Left renal cortex interstitium (tissue), 4 donors: ENCODE data around the gene TBC1D22A. TPM values are rescaled to one million over a fixed set of nuclear protein-coding genes. Genes with fewer than 3 reads are reported as not detected.

Experiments
- DNase-seq, 4 donors: peaks; one replicate each; pipeline ENCODE4 v3.0.0-alpha.2; 2013; ENCODE audit warnings: low read depth in 4 of 4, low spot score in 2 of 4, missing footprints in 1 of 4
- polyA plus RNA-seq, 4 donors: library from polyadenylated mRNA; unstranded; fragments of 120-200 nt; gene quantifications; one replicate each; pipeline ENCODE4 v1.2.1, GENCODE V29; 2013; ENCODE audit not compliant: insufficient read length in 4 of 4

The TBC1D22A gene
- polyA plus RNA-seq, 4 donors: 17.1 to 19.2 (median 18.4) TPM

DNA sequence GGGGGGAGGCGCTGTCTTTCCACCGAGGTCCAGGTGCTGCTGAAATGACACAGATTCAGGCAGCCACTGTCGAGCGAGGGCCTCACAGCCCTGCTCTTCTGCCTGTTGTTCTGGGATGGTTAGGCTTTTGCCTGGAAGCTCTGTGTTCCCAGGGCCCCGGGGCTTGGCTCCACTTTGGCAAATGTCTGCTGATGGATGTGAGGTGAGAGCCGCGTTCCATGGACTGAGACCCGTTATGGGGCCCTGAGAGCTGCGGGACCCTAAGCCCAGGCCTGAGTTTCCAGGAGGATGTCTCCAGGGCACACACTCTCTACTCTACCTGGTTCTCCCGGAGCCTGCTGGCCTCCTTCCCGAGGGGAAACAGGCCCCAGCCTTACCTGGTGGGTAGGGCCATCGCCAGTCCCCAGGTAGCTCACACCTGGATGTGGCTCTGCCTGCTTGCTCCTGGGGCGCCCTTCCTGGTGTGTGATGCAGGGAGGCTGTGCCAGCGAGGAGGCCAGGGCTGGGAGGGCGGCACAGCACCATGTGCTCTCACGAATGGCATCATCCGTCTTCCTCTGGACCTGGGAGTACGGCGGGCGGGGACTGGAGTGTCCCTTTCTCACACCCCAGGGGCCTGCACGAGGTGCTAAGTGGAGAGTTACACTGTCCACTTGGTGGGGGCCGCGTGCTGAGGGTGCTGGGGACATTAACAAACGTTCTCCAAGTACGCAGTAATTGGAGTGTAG, 435.5 kb downstream of the TBC1D22A start:
- no peak for DNase-seq

DNA sequence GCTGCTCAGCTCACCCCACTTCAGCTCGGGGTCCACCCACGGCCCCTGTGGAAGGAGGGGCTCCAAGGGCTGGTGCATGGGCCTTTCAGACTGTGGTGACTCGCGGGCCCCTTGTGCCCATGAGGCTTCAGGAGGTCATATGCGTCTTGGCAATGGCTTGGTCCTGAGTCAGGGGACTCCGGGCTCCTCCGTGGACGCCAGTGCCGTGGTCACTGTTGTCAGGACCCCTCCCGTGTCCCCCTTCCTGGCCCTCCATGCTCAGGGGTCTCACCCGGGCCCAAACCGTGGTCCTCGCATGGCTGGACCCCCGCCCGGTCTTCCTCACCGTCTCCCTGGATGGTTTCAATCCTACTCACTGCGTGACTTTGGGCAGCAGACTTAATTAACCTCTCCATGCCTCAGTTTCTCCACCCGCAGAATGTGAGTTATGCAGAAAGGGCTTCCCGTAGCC, 436.4 kb downstream of the TBC1D22A start:
- DNase-seq: no peak

- no peak for DNase-seq
Measured at GRCh38 chr22:47199261-47199978, 437.0 kb downstream of the TBC1D22A start.

DNA sequence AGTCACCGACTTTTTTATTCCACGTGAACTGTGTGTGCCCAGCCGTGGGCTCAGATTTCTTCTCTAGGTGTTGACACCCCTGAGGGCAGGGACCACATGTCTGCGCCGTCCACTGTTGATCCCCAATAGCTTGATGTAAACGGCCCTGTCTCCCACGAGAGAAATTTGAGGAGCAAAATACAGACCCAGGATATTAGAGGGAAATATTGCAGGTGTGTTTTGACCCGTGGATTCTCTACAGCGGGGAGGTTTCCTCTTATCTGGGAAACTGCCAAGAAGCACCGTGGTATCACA, 437.5 kb downstream of the TBC1D22A start:
- no peak for DNase-seq

DNA sequence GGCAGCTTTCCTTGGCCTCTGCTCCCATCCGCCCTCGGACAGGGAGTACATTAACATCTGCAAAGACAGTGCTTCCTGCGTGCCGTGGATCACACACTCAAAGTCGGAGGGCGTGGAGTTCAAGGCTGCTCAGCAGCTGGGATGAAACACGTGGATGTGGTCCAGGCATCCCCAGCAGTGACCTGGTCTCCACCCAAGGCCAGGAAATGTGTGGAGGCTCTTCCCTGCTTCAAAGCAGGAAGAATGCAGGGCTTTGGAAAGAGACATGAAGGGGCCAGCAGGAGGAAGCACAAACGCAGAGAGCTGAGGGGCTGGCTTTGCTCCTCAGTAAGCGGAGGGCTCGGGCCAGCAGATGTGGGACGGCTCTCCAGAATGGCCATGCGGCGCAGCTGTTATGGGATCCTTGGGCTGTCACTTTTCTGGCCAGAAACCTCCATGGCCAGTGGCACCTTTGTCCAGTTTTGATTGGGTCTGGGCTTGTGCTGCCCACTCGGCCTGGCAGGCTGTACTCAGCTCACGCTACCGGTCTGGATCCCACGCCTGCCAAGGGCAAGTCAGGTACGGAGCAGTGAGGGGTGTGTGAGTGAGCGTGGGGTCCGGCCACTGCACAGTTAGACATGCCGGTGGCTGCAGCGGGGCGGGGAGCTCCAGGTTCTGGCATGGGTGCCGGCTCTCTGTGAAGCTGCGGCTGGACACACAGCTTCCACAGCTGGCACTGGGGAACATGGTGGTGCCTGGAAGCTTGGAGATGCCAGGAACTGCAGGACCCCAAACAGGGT, 438.0 kb downstream of the TBC1D22A start:
- no peak for DNase-seq

GRCh38 chr22:47201186-47201995, 438.9 kb downstream of the TBC1D22A start:
- no peak for DNase-seq

DNA sequence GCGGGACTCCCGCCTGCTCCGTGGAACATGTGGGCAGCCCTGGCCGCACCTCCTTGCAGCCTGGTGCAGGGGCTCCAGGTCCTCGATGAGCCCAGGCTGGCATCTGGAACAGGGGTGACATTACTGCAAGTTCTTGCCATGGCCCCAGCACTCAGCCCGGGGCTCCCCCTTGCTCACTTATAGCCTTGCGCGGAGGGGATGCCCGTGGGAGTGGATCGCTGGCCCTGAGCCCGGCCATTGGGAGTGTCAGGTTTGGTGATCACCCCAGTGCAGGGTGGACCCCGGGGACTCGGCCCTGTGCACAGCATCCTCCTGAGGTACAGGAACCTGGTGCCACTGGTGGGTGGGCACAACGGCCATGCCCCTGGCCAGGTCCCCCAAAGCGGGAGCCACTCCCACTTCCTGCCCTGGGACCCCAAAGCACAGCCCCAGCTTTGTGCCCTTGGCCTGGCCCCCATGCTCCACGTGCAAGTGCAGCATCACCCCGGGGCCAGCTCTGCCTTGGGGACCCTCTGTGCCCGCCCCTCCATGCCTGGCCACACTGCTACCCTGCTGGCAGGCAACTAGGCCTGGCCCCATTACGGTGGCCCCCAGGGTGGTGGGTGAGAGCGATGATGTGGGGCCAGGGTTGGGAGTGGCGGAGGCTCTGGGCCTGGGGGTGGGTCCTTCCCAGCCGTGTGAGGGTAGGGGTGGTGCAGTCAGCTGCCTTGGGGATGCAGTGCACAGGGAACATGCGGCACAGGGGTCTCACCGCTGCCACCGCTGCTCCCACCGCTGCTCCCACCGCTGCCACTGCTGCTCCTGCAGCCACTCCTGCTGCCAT, 439.8 kb downstream of the TBC1D22A start:
- DNase-seq: no peak

GRCh38 chr22:47202819-47203553, 440.5 kb downstream of the TBC1D22A start:
- DNase-seq: no peak

DNA sequence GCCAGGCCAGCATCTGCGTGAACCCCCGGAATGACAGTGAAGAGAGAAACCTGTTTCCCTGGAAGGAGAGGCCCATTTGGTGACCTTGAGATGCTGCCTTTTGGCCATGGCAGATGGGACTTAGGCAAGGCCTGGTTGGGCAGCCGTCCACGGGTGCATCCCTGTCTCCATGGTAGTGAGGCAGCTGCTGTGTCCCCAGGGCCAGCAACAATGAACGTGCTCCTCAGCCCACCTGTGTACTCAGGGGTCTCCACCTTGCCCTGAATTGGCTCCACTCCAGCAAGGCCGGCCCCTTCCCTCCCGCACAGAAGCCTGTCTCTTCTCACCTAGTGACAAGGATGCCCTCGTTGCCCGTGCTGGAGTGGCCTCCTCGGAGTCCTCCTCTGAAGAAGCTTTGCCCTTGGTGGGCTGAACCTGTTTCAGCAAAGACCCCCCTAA, 441.1 kb downstream of the TBC1D22A start:
- no peak for DNase-seq

DNA sequence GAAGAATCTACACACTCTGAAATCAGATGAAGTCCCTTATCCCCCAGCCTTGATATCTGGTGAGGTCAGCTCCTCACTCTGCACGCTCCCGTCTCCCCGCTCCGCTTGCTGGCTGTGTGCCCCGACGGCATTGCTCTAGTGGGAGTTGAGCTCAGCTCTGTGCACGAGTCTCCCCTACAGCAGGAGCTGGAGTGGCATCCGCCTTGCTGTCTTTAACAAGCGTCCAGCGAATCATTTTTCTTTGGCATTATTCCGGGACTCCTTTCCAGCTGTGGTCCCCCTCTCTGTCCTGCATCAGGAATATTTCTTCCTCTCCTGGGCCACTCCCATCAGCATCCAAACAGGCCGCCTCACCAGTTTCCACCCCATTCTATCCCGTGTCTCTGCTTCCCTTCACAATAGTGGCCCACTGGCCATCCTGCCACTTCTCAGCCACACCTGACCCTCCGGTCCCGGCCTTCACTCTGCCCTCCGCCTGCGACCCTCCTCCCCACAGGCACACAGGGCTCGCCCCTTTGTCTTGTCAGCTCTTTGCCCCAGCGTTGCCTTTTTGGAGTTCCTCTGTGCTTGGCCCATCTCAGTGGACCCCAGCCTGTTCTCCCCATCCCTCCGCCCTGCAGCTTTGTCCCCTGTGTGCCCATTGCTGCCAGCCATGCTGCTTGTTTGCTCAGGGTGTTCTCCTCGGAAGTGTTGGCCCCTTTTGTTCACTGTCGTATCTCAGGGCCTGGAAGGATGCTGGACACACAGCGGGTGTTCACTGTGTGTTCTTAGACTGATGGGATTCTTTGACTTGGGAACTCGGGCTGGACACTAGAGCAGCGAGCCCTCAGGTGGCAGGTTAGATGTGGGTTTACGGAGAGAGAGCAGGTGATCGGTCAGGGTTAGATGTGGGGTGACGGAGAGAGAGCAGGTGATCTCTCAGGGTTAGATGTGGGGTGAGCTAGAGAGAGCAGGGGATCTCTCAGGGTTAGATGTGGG, 441.8 kb downstream of the TBC1D22A start:
- DNase-seq: no peak

DNA sequence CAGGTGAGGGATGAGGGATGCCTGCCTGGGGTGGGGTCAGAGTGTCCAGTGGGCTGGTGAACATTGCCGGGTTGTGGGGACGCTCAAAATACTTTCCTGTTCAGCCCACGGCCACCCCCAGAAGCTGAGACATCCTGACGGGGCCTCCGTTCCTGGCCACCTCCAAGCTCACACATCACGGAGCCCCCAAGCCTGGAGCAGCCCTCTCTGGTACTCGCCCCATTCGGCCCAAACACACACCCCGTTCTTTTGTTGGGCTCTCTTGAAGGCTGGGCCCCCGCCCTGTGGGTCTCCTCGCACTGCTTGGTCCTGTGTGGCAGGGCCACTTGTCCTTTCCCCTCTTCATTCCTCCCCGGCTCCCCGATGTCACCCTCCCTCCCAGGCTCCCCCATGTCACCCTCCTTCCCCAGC, 442.6 kb downstream of the TBC1D22A start:
- DNase-seq: no peak

DNA sequence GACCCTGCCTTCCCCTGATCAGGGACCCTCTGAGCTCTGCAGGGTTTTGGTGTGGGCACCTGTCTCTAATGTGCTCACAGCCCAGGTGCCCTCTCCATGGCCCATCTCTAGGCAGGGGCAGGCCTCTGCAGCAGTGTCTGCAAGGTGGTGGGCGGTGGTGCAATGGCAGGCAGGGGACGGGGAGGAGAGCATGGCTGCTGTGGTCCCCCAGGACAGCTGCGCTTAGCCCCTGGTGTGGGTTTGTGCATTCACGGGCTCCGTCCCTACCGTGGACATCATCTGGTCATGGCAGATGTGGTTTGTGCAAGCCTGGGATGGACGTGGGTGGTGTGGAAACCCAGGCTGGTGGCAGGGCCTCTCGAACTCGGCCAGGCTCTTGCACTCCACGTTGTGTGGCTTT, 443.1 kb downstream of the TBC1D22A start:
- DNase-seq: no peak

DNA sequence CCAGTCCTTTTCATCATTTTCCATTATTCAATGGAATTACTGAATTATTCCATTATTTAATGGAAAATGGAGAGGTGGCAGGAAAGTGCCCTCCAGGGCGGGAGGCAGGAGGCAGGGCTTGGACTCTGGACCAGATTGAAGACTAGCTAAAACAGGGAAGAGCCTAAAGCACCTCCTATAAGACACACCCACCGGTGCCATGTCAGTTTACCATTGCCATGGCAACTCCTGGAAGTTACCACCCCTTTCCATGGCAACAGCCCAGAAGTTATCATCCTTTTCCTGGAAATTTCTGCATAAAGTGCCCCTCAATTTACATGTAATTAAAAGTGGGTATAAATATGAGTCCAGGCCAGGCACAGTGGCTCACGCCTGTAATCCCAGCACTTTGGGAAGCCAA, 443.7 kb downstream of the TBC1D22A start:
- no peak for DNase-seq

DNA sequence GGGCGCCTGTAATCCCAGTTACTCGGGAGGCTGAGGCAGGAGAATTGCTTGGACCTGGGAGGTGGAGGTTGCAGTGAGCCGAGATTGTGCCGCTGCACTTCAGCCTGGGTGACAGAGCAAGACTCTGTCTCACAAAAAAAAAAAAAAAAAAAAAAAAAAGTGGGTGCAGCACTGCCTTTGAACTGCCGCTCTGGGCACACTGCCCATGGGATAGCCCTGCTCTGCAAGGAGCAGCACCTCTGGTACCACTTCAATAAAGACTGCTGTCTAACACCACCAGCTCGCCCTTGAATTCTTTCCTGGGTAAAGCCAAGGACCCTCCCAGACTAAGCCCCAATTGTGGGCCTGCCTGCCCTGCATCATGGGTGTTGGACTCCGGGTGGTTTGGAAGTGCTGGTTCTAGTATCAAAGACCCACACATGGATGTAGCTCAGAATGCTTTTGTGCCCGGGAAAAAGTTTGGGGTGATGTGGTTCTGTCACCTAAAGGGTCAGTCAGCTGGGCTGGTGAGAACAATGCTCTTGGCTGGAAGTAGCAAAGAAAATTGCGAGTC, 444.3 kb downstream of the TBC1D22A start:
- no peak for DNase-seq

DNA sequence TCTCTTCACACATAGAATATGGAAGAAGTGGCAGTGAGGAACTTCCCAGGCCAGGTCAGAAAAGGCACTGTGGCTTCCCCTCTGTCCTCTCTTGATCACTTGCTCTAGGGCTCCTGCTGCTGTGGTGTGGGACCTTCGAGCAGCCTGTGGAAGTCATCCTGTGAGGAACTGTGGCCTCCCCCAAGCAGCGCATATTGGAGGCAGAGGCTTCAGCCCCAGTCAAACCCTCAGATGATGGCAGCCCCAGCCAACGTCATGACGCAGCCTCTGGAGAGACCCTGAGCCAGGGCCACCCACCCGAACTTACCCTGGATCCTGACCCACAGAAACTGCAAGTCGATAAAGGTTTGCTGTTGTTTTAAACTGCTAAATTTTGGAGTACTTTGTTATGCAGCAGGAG, 444.9 kb downstream of the TBC1D22A start:
- no peak for DNase-seq

- no peak for DNase-seq
Measured at GRCh38 chr22:47207846-47208554, 445.6 kb downstream of the TBC1D22A start.

DNA sequence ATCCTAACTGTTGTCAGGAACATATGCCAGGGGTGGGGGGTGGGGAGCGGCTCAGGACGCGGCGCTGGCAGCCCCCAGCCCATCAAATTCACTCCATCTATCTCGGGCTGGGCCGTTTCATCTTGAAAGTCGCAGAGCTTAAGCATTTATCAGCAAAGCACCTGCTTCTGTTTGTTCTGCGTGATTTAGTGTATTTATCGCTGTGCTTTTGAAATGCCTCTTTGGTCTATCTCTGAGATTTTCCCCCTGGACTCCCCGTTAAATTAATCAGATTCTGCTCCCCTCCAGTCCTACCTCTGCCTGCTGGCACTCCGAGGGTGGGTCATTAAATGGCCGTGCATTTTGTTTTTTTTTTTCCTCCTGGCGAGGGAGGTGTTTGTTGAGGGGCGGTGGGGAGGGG, 446.2 kb downstream of the TBC1D22A start:
- no peak for DNase-seq
